Tibial nerve (tissue), 4 donors: ENCODE results near the gene SIM1.

ENCODE experiments used
- EP300 ChIP-seq, 2 donors: sonication (generic); formaldehyde crosslinking; IDR thresholded peaks; one replicate each; pipeline ENCODE4 v1.6.1; 2017; ENCODE audit warnings: antibody characterized with exemption in 2 of 2, mild to moderate bottlenecking in 1 of 2
- TF ChIP-seq, protein P1 (sequence below), 5 experiments: fragments of 200-600 bp in 3 of 5; fragments of 450-650 bp in 2 of 5; sonication (generic) in 3 of 5; IDR thresholded peaks; one replicate each; pipeline ENCODE4 v1.5.1; 2016 to 2019; ENCODE audit warnings: antibody characterized with exemption in 5 of 5, mild to moderate bottlenecking in 3 of 5, moderate library complexity in 2 of 5

DNA sequence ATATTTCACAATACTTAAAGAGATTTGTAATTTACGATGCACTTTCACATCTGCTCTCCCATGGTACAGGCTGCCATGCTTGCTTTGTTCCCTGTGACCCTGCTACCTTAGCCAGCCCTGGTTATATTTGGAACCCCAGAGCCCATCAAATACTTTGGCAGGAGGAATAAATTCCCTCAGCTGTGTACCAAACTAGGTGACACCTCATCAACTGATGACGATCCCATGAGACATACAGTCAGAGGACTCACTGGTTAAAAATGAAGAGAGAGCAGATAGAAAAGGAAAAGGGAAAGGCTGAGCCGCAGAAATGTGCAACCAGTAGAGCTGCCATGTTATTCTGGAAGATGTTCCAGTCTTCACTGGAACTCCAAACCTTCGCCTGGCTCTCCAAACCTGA is 120.0 kb downstream of the SIM1 start:
- TF ChIP-seq, protein P1, sequence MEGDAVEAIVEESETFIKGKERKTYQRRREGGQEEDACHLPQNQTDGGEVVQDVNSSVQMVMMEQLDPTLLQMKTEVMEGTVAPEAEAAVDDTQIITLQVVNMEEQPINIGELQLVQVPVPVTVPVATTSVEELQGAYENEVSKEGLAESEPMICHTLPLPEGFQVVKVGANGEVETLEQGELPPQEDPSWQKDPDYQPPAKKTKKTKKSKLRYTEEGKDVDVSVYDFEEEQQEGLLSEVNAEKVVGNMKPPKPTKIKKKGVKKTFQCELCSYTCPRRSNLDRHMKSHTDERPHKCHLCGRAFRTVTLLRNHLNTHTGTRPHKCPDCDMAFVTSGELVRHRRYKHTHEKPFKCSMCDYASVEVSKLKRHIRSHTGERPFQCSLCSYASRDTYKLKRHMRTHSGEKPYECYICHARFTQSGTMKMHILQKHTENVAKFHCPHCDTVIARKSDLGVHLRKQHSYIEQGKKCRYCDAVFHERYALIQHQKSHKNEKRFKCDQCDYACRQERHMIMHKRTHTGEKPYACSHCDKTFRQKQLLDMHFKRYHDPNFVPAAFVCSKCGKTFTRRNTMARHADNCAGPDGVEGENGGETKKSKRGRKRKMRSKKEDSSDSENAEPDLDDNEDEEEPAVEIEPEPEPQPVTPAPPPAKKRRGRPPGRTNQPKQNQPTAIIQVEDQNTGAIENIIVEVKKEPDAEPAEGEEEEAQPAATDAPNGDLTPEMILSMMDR (IDR thresholded peaks at IDR 0.05): no peak
- TF ChIP-seq EP300 (IDR thresholded peaks at IDR 0.05): no peak
